Activated T-cell treated with anti-CD3 and anti-CD28 coated beads, Interleukin-2, amount 50 U/mL, for 48 hours (primary cell): Measurements from ENCODE around the gene ENTPD2.

Experiments used
- DNase-seq, 2 experiments: peaks; one replicate each; pipeline ENCODE4 v3.0.0-alpha.2; 2020

ENTPD2 gene

DNA sequence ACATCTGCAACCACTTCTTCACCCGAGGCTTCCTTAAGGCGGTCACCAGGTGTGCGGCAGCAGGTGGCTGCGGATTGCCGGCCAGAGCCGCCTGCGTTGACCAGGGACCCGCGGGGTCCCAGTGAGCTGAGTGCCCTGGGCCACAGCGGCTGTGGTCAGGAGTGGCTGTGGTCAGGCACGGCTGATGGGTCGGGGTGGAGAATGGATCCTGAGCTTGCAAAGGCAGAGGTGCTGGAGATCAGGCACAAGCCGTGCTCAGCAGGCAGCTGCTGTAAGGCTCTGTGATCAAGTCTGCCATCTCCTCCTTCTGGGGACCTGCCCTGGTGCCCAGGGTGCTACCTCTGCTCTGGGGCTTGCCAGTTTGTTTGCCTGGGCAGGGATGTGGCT is 25.5 kb upstream of the ENTPD2 start:
- no peak for DNase-seq

DNA sequence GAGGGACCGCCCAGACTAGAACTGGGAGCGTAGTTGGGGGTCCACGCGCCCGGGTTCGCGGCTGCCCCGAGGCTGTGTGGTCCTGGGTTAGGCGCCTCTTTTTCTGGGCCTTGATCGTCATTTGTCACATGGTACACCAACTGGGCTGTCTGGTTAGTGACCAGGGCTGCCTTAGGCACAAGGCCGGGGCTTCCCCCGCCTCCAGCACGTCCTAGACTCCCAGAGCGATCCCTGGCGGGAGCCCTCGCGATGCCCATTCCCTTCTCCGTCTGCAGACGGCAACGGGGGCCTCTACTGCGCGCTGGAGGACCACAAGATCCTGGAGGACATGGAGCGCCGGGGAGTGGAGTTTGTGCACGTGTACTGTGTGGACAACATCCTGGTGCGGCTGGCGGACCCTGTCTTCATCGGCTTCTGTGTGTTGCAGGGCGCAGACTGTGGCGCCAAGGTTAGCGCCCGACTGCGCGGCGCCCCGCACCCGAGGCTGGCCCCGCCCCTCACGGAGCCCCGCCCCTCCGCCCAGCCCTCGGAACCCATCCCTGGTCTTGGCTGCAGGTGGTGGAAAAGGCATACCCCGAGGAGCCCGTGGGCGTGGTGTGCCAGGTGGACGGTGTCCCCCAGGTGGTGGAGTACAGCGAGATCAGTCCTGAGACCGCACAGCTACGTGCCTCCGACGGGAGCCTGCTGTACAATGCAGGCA is 25.0 kb upstream of the ENTPD2 start:
- no peak for DNase-seq

DNA sequence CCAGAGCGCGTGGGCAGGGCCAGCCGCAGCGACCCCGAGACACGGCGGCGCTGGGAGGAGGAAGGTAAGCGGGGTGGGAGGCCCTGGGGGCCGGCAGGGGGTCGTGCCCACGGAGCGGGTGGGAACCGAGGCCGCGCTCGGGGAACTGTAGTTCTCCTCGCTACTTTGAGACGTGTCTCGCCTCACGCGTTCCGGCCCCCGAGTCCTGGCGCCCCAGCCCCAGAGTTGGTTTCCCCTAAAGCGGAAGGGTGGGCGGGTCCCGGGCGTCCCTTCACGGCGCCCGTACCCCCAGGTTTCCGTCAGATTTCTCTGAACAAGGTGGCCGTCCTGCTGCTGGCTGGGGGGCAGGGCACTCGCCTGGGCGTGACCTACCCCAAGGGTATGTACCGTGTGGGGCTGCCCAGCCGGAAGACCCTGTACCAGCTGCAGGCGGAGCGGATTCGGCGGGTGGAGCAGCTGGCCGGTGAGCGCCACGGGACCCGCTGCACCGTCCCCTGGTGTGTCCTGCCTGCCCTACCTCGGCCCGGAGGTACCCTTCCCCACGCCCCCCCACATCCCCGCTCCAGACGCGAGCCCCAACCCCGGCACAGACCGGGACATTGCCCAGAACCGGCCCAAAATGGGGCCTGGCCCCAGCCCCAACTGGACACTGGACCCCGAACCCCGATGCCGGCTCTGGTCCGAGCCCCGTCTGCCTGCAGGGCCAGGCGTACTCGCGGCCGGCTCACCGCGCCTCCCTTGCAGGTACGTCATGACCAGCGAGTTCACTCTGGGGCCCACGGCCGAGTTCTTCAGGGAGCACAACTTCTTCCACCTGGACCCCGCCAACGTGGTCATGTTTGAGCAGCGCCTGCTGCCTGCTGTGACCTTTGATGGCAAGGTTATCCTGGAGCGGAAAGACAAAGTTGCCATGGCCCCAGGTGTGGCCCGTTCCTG is 24.2 kb upstream of the ENTPD2 start:
- DNase-seq: peak; percentile 51 to 67

DNA sequence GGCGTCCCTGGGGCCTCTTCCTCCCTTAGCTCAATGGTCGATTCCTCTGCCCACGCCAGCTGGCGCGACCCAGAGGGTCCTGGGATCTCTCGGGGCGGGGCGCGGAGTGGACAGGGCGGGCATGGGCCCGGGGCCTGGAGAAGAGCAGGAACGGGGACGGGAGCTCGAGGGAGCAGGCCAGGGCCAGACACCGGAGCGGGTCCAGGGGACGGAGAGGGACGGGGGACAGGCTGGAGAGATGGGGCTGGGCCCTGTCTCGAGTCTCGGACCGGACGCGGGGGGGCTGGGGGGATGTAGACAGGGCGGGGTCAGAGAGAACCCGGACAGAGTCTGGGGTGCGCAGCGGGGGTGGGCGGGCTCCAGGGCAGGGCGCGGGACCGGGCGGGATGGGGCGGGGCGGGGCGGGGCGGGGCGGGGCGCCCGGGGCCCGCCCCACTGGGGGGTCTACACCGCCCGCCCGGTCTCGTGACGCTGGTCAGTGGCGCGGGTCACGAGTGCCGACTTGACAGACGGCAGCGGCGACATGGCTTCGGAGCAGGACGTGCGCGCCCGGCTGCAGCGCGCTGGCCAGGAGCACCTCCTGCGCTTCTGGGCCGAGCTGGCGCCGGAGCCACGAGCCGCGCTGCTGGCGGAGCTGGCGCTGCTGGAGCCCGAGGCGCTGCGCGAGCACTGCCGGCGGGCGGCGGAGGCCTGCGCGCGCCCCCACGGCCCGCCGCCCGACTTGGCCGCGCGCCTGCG is 23.3 kb upstream of the ENTPD2 start, which contains the start of gene UAP1L1:
TSS of gene UAP1L1 (plus strand) at position 508 of the 738 bp plus-strand sequence. CDS start at position 524, 16 bp downstream.
- peak; percentile 62 to 74 for DNase-seq

DNA sequence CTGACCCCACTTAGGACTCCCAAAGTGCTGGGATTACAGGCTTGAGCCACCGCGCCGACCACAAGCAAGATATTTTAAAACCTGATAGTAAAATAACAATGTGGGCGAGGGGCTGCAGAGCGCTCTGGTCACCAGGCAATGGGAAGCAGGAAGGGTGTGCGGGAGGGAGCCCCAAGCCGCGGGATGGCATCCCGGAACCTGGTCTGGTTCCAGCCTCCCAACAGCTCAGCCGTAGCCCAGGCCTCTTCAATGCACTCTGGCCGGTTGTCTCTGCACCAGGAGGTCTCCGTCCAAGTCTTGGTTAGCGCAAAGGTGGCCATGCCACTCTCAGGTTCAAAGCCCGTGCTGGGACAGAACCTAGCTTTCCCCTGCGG is 22.8 kb upstream of the ENTPD2 start:
- no peak for DNase-seq

DNA sequence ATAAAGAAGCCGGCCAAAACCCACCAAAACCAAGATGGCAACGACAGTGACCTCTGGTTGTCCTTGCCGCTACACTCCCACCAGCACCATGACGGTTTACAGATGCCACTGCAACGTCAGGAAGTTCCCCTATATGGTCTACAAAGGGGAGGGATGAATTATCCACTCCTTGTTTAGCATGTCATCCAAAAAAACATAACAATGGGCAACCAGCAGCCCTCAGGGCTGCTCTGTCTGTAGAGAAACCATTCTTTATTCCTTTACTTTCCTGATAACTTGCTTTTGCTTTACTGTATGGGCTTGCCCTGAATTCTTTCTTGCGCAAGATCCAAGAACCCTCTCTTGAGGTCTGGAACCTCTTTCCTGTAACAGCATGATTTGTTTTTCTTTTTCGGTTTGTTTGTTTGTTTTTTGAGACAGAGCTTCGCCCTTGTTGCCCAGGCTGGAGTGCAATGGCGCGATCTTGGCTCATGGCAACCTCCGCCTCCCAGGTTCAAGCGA is 21.5 kb upstream of the ENTPD2 start:
- no peak for DNase-seq

DNA sequence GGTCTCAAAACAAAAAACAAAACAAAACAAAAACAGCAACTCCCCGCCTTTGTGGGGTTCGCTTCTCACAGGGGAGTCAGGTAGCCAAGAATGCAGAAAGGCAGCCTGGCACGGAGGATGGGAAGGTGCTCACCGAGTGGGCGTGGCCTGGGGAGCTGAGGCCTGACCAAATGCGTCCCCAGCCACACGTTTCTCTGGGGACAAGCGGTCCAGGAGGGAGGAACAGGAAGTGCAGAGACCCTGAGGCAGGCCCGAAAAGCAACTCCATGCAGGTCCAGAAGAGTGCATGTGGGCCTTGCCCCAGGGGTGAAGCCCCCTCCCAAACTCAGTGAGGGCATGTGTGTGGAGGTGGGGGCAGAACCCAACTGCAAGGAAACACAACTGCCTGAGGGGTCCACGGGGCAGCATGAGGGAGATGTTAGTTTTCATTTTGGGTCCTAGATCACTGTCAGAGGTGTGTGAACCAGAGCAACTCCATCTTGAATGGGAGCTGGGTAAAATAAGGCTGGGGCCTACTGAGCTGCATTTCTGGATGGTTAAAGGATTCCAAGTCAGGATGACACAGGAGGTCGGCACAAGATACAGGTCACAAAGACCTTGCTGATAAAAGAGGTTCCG is 20.9 kb upstream of the ENTPD2 start:
- DNase-seq: no peak

DNA sequence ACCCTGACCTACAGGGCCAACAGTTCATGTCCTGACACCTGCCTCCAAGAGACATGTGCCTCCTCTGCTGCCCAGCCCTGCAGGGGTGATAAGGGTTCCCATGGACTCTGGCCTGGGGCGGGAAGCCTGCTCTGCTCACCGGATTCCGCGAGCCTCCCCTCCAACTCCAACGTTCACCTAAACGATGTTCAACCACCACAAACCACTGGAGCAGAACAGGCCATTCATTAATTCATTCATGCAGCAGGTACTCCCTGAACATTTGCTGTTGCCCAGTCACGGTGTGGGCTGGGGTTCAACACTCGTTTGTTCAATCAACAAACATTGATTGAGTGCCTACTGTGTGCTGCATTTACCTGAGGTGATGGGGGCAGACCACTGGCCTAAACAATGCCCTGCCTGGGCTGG is 20.1 kb upstream of the ENTPD2 start:
- DNase-seq: no peak

DNA sequence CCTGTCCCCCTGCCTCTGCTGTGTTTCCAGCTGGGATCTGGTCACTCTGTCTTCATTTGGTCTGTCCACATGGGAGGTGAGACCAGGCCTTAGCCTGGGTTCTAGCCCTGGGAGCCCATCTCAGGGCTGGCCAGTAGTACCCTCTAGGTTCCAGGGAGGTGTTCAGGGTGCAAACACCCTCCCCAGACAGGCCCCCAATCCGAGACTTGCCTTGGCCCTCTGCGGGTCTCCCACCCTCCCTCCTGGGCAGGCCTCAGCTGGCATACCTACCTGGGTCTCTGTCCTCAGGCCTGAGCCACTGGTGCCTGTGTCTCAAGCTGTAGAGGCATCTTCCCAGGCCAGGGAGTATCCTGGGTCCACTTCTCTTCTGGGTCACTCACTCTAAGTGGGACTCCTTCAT is 17.4 kb upstream of the ENTPD2 start:
- no peak for DNase-seq

DNA sequence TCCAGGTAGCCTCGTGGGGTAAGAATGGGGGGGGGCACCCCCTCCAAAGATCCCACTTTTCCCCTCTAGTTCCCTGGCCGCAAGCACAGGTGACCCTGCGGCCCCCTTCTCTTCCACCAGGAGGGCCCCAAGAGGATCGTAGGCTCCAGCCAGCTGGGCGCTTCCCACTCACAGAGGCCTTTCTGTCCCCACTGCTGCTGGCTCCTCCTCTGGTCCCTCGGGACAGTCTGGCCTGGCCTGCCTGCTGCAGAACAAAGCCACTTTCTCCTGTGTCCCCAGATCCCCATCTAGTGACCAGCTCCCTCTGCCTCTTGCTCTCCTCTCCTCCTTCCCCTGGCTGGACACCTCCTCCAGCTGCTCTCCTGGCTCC is 17.0 kb upstream of the ENTPD2 start:
- no peak for DNase-seq

DNA sequence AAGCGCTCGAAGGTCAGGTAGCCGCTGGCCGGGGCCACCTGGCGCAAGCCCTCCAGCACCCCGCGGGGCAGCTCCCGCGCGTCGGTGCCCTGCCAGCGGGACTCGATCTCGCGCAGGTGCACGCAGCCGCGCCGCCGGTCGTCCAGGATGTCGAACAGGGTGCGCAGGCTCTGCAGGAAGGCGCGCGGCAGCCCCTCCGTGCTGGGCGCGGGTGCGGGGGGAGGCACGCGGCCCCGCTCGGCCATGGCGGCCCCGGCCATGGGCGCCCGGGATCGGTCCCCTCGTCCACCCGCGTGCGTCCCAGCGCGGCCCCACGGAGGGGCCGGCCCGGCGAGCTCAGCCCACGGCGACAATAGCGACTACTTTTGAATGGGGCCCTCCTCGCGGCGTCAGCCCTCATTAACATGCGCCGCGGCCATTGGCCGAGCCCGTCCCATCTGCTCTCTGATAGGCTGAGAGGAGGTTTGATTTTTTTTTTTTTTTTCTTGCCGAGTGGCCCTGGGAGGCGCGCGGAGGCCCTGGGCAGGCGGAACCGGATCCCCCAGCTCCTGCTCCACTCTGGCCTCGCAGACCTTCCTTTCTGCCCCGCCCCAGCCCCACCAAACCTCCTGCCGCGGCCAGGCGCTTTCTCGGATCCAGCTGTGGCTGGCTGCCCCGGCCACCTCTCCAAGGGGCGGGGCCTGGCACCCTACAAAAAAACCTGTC is 16.5 kb upstream of the ENTPD2 start, which contains the start of gene SAPCD2:
TSS of gene SAPCD2 (minus strand) at position 357 of the 705 bp plus-strand sequence. CDS start at position 260, 97 bp downstream.
- DNase-seq: peak; percentile 86 to 88

DNA sequence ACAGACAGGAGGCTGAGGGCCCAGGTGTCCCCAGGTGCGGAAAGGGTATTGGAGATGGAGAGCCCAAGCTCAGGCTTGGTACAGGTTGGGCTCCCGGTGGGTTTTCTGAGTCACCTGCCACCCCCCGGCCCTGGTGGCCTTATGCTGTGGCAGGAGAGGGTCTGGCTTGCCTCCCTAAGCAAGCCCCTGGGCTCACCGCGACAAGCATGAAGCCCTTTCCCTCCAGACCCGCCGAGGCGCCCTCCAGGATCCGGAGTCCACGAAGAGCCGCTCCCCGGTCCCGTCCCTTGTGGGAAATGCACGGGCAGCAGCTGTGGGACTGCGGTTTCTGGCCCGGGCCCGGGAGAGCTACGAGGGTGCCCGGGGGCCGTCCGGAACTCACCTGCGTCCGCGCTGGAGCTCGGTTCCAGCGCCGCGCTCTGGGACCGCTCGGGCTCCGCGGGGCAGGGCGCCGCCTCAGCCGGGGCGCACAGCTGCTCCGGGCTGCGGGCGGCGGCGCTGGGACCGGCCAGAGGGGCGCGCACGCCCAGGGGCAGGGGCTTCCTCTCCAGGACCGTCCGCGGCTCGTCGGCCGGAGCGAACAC is 15.7 kb upstream of the ENTPD2 start:
- no peak for DNase-seq

DNA sequence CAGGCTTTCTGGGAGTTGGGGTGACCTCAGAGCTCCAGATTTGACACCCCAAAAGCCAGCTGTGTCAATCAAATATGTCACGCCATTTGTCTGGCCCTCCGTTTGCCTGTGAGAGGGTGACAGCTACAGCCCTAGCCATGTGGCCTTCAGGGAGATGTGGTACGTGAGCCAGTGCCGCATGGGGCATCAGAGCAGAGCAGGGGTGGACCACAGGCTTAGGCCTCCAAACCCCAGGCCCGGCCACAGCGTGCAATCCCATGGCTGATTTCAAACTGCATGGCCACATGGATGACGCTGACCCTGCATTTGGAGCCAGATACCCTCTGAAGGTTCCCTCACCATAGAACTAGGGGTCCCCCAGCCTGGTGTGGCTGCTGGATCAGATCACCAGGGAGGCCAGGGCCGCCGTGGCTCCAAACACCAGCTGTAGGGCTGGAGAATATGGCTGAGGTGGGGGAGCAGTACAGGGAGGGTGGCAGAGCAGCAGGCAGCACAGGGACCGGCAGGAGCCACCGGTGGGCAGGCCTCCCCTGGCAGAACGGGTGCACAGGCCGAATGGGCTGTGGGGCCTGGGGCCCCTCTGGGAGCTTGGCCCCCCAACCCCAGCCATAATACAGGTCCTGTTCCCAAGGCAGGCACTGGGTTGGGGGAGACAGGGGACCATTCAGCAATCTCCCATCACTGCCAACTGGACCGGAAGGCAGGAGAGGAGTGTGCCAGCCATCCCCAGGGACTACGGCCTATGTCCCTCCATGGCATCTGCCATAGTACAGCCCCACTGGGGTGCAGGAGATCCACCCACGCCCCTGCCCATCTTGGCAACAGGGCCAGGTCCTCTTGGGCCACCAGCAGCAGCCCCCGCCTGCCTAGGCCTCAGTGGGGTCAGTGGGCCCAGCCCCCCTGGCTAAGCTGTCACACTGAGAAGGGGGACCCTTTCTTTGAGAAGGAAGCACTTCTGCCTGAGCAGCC is 15.0 kb upstream of the ENTPD2 start:
- no peak for DNase-seq

DNA sequence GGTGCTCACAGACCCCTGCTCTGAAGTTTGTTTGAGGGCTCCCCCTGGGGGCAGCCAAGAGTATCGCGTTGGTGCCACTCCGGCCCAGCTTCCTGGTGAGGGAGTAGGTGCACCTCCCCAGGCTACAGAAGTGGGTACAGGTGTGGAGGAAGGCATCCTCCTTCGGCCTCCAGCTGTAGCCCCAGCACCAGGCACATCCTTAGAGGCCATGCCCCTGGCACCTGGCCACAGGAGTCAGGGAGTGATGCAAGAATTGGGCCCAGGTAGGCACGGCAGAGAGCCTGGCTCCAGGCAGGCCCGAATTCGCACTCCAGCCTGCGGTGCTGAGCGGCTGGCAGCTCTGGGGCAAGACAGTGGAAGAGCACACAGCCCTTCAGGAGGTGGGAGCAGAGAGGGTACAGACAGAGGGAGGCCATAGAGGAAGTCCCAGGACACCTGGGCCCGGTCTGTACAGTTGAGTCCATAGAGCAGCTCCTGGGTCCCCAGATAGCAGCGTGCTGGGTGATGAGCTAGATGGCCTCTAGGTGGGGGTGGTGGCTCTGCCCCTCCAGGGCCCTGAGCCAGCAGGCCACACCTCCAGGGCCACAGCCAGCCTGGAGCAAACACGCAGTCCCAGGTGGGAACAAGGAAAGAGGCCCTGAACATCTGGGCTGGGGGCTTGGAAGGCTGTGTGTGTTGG is 14.1 kb upstream of the ENTPD2 start:
- peak; percentile 92 to 93 for DNase-seq

DNA sequence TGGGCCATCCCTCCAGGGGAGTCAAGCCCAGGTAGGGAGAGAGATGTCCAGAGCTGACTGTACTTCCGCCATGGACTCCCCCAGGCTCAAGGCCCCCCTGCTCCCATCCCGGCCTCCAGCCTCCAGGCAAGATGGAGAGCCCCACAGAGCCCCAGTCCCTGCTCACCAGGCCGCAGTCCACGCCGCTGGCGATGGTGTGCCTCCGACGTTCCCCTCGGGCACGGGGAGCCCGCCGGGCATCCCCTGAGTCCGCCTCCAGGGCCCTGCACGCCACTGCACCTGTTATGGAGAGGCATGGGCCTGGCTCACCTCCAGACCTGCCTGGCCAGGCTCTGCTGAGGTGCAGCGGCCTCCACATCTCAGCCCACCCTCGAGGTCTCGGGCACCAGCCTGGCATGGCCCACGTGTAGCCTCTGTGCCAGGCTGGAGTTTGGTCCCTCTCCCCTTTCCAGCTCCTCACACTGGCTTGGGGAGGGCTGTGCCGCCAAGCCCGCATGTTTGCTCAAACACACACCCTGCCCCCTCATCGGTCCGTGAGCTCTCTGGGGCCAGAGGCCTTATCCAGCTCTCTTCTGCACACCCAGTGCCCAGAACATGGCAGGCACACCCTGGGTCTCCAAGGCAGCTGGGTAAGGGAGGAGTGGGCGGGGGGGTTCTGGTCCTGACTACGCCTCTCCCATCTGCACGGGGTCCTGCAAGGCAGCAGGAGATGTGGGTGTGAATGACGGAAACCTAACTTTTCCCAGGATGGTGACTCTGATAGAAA is 12.4 kb upstream of the ENTPD2 start:
- no peak for DNase-seq

DNA sequence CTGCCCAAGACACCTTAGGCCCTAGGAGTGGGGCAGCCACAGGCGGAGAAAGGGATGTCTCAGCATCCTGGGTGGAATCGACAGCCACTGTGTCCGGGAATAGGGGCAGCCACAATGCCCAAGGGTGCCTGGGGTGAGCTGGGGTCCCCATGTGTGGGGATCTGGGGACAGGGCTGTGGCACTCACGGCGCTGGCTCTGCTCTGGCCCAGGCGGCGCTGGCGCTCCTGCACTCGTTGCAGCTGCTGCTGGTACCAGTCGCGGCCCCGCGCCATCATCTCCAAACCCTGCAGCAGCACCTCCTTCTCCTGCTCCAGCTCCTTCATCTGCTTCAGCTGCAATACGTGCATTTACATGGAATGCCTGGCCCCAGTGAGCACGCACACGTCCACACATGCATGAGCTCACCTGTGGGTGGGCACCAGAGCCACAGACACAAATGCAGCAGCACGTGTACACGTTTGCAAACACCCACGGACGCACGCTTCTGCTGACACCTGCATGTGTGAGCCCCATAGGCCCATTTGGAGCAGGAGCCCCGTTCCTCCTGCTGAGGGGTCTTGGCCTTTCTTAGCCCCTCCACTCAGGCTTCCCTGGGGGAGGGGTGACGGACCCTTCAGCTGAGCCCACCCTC is 11.6 kb upstream of the ENTPD2 start:
- DNase-seq: no peak

DNA sequence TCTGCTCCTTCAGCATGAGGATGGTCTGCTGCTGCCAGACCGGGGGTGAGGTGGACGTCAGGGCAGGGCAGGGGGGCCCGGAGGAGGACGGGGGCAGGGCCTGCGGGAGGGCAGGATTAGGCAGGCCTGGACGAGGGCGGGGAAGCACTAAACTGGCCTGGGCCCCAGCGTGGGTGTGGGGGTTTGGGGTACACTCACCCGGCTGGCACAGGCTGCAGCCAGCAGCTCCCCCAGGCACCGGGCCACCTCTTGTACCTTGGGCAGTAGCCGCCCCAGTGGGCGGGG is 11.0 kb upstream of the ENTPD2 start:
- DNase-seq: no peak

DNA sequence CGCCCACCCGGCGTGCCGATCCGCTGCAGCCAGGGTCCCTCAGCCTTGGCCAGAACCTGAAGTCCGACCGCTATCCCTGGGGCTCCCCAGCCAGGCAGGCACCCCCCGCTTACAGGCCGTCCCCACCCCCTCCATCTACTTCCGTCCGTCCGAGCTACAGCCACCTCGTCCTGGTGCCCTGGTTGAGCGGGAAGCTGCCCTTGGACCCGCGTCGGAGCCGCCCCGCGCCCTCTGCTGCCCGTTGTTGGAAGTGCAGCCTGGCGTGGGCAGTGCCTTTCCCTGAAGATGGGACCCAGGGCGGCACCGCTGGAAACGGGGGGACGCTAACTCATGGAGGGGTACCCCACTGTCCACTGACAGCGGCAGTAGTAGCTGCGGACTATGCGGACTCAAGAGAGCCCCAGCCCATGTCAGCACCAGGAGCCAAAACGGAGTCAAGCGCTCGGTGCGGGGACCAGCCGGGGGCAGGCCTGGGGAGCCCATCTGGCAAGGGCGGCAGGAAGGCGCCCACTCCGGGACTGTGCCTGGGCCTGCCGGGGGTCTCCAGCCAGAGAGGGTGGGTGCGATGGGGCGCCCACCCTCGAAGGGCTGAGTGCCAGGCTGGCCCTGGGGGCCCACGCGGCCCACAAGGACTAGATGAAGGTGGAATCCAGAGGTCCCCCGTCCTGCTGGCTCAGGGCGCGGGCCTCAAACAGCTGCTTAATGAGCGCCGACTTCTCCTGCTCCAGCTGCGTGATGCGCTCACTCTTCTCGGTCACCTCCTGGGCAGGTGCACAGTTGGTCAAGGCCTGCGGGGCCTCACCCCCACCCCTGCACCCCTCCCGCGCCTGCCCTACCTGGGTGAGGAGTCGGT is 10.4 kb upstream of the ENTPD2 start:
- peak; percentile 81 to 83 for DNase-seq
